Osteocyte (in vitro differentiated cells): Measurements from ENCODE around the gene NRDC. TPM values are rescaled to one million over a fixed set of nuclear protein-coding genes. Genes with fewer than 3 reads are reported as not detected.

Source experiments
- DNase-seq: peaks from one replicate; pipeline ENCODE4 v3.0.0; 2021; ENCODE audit warnings: mixed read lengths; ENCODE audit not compliant: unreplicated experiment; ENCODE audit errors: extremely low spot score
- H3K27ac Mint-ChIP-seq: one replicate; pipeline ENCODE4 v1.8.0; 2021; ENCODE audit warnings: mild to moderate bottlenecking, mixed read lengths; ENCODE audit not compliant: unreplicated experiment
- H3K27me3 Mint-ChIP-seq: one replicate; pipeline ENCODE4 v1.8.0; 2021; ENCODE audit warnings: mixed read lengths; ENCODE audit not compliant: unreplicated experiment
- H3K36me3 Mint-ChIP-seq: one replicate; pipeline ENCODE4 v1.8.0; 2021; ENCODE audit warnings: mixed read lengths; ENCODE audit not compliant: unreplicated experiment
- H3K4me1 Mint-ChIP-seq: one replicate; pipeline ENCODE4 v1.8.0; 2021; ENCODE audit warnings: mixed read lengths; ENCODE audit not compliant: unreplicated experiment
- H3K4me3 Mint-ChIP-seq: one replicate; pipeline ENCODE4 v1.8.0; 2021; ENCODE audit warnings: mild to moderate bottlenecking, moderate library complexity, mixed read lengths; ENCODE audit not compliant: unreplicated experiment
- H3K9me3 Mint-ChIP-seq: one replicate; pipeline ENCODE4 v1.8.0; 2021; ENCODE audit warnings: mixed read lengths; ENCODE audit not compliant: unreplicated experiment
- total RNA-seq: library from RNA; stranded (reverse); gene quantifications from 2 replicates; pipeline ENCODE4 v1.2.1, GENCODE V29; 2021
- TF ChIP-seq, protein P1 (sequence below): fragments of 200-600 bp; sonication (generic); IDR thresholded peaks from 2 replicates; pipeline ENCODE4 v1.5.0; 2021; ENCODE audit warnings: antibody characterized with exemption, mild to moderate bottlenecking, moderate library complexity

NRDC gene
- total RNA-seq, 1 donor from 2014 or later, result 130 TPM

DNA sequence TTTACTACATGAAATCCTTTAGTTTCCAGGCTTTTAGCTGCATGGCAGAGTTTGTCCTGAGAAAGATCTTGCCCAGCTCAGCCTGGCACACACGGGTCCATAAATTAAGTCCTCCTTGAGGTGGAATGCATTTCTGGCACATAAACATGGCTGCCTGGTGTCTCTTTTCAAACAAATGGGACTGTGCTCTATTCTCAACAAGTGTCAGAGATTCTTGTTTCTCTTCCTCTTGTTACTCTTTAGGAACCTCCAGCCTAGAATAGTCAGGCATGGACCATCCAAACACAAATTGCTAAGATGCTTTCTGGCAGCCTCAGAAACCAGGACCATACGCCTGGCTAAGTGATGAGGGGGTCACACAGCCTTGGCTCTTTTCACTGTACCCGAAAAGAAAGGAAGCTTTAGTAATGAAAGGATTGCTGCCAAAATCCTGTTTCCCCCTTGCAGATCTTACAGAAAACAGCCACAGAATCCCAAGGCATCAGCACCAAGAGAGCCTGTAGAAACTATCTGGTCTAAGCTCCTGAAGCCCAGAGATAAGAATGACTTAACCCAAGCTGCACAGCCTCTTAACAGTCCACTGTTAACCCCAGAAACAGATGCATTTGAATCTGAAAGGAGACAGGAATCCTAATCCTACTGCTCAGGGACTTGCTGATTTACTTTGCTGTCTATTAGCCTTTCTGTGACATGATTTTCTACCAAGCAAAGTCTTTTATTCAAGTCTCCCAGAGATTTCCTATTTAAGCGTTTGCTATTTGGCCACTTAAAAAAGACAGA lies 31.9 kb upstream of the NRDC start:
- TF ChIP-seq, protein P1, sequence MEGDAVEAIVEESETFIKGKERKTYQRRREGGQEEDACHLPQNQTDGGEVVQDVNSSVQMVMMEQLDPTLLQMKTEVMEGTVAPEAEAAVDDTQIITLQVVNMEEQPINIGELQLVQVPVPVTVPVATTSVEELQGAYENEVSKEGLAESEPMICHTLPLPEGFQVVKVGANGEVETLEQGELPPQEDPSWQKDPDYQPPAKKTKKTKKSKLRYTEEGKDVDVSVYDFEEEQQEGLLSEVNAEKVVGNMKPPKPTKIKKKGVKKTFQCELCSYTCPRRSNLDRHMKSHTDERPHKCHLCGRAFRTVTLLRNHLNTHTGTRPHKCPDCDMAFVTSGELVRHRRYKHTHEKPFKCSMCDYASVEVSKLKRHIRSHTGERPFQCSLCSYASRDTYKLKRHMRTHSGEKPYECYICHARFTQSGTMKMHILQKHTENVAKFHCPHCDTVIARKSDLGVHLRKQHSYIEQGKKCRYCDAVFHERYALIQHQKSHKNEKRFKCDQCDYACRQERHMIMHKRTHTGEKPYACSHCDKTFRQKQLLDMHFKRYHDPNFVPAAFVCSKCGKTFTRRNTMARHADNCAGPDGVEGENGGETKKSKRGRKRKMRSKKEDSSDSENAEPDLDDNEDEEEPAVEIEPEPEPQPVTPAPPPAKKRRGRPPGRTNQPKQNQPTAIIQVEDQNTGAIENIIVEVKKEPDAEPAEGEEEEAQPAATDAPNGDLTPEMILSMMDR, result no peak
- H3K27ac Mint-ChIP-seq, result no peak overlapping the region
- H3K36me3 Mint-ChIP-seq, result no peaks in the 10 kb centered on the region
- no peak for DNase-seq
- peaks cover 4% of the 10 kb centered on the region for H3K9me3 Mint-ChIP-seq
- peaks cover 16% of the 10 kb centered on the region for H3K4me1 Mint-ChIP-seq
- H3K27me3 Mint-ChIP-seq, result no peaks in the 10 kb centered on the region
- H3K4me3 Mint-ChIP-seq, result no peak overlapping the region

DNA sequence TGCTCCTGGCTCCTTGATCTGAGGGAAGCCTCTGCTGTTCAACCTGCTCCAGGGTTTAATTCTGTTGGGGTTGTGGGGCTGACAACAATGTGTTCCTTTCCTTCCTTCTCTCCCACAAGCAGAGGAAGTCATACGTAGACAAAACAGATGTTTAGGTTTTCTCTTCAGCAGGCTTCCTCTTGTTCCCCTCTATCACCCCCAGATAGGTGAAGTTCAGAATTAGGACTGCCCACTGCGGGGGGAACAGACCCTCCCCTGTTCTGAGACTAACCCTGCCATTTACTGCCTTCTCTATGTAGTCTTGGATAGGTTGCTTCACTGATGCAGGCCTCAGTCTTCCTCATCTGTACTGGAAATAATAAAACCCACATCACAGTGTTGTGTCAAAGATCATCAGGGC lies 30.0 kb upstream of the NRDC start:
- DNase-seq, result no peak
- Mint-ChIP-seq H3K9me3 (peaks cover 4% of the 10 kb centered on the region), H3K4me3 (no peak overlapping the region), H3K27me3 (no peaks in the 10 kb centered on the region), H3K4me1 (peaks cover 16% of the 10 kb centered on the region), H3K27ac (no peak overlapping the region), H3K36me3 (no peaks in the 10 kb centered on the region)
- TF ChIP-seq, protein P1, result no peak

DNA sequence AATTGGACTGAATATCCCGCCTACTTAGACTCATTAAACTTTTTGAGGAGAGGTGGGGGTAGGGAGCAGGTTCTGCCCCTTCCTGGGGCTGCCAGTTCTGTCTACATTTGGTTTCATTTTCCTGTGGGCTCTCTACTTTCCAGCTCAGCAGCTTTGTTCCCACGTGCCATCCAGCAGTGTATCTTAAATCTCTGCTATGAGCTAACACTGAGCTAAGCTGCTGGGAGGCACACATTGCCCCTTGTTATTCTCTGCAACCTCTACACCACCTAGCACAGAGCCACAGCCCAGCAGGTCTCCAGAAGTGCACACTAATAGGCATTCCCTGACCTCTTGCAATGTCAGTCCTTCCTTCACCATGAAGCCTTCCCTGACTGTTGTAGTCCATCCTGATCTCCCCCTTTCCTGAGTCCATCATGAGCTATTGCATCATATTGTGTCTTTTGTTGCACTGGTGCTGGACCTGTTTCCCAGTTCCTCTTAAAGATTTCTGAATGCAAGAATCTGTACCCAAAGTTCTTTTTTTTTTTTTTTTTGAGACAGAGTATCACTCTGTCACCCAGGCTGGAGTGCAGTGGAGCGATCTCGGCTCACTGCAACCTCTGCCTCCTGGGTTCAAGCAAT lies 28.7 kb upstream of the NRDC start:
- Mint-ChIP-seq H3K4me1 (peaks cover 16% of the 10 kb centered on the region), H3K27me3 (no peaks in the 10 kb centered on the region), H3K36me3 (no peaks in the 10 kb centered on the region), H3K9me3 (no peaks in the 10 kb centered on the region), H3K4me3 (no peak overlapping the region), H3K27ac (peak overlapping the region; percentile 66)
- TF ChIP-seq, protein P1, result no peak
- DNase-seq, result no peak

DNA sequence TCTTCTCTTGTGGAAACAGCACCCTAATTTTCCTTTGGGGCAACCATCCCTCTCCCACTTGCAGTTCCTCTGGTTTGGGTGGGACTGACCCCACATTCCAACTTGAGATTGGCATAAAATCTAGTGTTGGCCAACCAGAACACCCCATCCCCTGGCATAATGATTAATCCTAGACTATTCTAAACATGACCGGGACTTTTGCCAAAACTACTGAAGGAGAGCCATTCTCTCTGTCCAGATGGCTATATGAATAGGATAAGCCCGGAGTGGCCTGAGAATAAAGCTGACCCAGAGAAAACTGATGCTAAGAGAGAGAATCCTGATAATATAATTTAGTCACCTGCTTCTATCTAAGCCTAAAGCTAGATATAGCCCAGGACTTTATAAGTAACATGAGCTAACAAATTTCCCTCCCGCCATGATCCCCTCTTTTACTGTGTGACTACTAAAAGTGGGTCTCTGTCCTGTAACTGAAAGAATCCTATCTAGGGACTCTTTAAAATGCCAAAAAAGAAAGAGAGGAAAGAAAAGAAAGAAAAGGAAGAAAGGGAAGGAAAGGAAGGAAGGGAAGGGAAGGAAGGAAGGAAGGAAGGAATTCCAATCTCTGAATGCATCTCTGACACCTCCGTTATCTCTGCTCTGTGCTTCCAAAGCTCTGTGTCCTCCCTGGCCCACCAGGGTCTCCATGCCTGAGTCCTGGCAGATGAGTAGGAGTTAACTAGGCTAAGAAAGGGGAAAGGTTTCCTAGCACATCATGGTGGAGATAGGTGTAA lies 28.0 kb upstream of the NRDC start:
- H3K27ac Mint-ChIP-seq, result peak overlapping the region; percentile 66
- H3K4me3 Mint-ChIP-seq, result no peak overlapping the region
- H3K36me3 Mint-ChIP-seq, result no peaks in the 10 kb centered on the region
- H3K27me3 Mint-ChIP-seq, result no peaks in the 10 kb centered on the region
- no peak for DNase-seq
- H3K9me3 Mint-ChIP-seq, result no peaks in the 10 kb centered on the region
- H3K4me1 Mint-ChIP-seq, result peaks cover 16% of the 10 kb centered on the region
- TF ChIP-seq, protein P1, result no peak

DNA sequence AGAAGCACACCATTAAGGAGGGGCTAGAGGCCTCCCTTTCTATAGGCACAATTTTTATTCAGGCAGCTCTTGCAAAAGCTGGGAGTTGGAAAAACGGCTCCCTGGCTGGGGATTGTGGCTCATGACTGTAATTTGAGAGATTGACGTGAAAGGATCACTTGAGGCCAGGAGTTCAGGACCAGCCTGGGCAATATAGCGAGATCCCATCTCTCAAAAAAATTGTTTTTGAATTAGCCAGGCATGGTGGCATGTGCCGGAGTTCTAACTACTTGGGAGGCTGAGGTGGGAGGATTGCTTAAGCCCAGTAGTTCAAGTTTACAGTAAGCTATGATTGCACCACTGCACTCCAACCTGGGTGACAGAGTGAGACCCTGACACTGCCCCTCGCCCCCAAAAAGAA lies 23.9 kb upstream of the NRDC start:
- no peak overlapping the region for H3K27ac Mint-ChIP-seq
- H3K4me1 Mint-ChIP-seq, result peaks cover 41% of the 10 kb centered on the region
- TF ChIP-seq, protein P1, result no peak
- H3K27me3 Mint-ChIP-seq, result no peaks in the 10 kb centered on the region
- no peaks in the 10 kb centered on the region for H3K9me3 Mint-ChIP-seq
- no peak for DNase-seq
- H3K4me3 Mint-ChIP-seq, result no peak overlapping the region
- no peaks in the 10 kb centered on the region for H3K36me3 Mint-ChIP-seq
